Measurements from ENCODE around the gene ZNF292.

DNA sequence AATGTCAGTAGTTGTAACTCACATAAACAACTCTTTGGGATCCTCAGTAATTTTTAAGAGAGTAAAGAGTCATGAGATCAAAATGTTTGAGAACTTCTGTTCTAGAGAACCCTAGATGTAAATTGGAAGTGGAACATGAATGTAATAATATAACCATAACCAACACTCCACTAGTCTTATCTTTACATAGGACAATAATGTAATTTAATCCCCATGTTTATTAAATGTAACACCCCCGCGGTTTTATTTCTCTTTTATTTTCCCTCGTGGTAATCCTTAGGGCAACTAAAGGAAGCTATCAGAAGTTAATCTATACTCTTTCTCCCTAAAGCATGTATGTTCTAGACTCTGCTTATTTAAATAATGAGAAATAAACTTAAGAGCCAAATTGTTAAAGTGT, 54.4 kb downstream of the ZNF292 start:
- TF ChIP-seq, protein P1, sequence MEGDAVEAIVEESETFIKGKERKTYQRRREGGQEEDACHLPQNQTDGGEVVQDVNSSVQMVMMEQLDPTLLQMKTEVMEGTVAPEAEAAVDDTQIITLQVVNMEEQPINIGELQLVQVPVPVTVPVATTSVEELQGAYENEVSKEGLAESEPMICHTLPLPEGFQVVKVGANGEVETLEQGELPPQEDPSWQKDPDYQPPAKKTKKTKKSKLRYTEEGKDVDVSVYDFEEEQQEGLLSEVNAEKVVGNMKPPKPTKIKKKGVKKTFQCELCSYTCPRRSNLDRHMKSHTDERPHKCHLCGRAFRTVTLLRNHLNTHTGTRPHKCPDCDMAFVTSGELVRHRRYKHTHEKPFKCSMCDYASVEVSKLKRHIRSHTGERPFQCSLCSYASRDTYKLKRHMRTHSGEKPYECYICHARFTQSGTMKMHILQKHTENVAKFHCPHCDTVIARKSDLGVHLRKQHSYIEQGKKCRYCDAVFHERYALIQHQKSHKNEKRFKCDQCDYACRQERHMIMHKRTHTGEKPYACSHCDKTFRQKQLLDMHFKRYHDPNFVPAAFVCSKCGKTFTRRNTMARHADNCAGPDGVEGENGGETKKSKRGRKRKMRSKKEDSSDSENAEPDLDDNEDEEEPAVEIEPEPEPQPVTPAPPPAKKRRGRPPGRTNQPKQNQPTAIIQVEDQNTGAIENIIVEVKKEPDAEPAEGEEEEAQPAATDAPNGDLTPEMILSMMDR (IDR thresholded peaks at IDR 0.05; ENCODE audit: extremely low read depth in 1 of 2, insufficient read depth in 1 of 2, low read depth in 1 of 2, low read length in 2 of 2) = no peak
- no peak for TF ChIP-seq POLR2A (IDR thresholded peaks at IDR 0.05; ENCODE audit: low read depth, low read length)
- no peak for TF ChIP-seq EZH2 (IDR thresholded peaks at IDR 0.05; ENCODE audit: borderline replicate concordance, low read depth, low read length, severe bottlenecking)
- TF ChIP-seq JUN (IDR thresholded peaks at IDR 0.05; ENCODE audit: borderline replicate concordance, insufficient read depth, insufficient read length, low read depth) = no peak
- TF ChIP-seq POLR2AphosphoS5 (IDR thresholded peaks at IDR 0.05; ENCODE audit: insufficient read depth, low read depth, low read length) = no peak
- TF ChIP-seq, protein P2, sequence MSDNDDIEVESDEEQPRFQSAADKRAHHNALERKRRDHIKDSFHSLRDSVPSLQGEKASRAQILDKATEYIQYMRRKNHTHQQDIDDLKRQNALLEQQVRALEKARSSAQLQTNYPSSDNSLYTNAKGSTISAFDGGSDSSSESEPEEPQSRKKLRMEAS (IDR thresholded peaks at IDR 0.05; ENCODE audit: insufficient read depth, insufficient read length) = no peak
